Measurements from ENCODE around the gene MPZL1.

The MPZL1 gene

GRCh38 chr1:167695756-167696561, 25.8 kb upstream of the MPZL1 start:
- DNase-seq: no peak

DNA sequence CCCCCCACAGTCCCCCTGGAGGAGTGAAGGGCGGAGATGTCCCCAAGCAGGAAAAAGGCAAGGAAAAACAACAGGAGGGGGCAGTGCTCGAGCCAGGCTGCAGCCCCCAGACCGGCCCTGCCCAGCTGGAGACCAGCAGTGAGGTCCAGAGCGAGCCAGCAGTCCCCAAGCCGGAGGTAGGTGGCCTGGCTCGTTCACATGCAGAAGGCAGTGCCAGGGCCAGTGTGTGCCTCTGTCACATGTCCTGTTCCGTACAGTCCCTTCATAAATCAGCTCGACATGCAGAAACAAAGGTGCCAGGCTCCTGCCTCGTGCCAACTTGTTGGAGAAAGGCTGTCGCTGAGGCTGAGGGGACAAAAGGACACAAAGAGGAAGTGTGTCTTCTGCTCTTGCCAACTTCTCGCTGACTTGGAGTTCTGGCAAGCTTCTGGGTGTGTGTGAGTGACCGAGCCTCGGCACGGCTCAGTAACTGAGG, 24.1 kb upstream of the MPZL1 start:
- no peak for DNase-seq

GRCh38 chr1:167698313-167698712, 23.5 kb upstream of the MPZL1 start:
- no peak for DNase-seq

GRCh38 chr1:167701510-167701909, 20.3 kb upstream of the MPZL1 start:
- no peak for DNase-seq

DNA sequence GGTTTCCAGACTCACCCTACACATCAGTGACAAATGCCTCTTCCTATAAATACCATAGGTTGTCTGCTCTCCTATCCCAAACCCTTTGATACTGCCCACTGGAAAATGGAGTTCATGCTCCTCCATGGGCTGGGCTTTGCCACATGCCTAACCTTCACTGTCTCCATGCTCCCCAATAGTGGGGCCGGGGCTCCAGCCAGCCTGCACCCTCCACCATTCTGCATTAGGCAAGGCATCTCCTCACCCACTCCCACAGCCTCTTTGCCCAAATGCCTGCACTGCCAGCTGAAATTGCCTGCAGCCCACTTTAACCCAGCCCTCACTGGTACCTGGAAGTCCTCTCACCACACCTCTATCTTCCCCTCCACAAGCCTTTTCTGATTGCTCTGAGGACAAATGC, 18.2 kb upstream of the MPZL1 start:
- DNase-seq: no peak

DNA sequence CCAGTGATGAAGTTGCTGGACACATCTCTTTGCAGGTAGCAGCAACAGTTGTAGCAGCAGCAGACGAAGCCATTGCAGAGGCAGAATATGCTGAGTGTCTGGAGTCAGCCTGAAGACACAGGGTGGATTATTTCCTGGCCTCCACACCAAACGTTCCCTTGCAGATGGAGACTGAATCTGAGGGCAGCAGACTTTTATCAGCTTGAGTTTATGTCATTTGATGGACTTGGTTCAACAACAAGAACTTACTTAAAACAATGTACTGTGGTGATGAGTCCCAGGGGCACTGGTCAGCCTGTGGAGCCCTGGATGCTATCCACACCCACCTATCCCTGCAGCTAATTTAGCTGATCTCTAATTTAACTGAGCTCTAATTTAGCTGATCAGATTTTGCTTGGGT, 17.1 kb upstream of the MPZL1 start:
- DNase-seq: no peak

- no peak for DNase-seq
Observed at GRCh38 chr1:167705250-167705649, 16.5 kb upstream of the MPZL1 start.

- DNase-seq: no peak
Observed at GRCh38 chr1:167706363-167706762, 15.4 kb upstream of the MPZL1 start.

- DNase-seq: no peak
Observed at GRCh38 chr1:167706931-167707877, 14.6 kb upstream of the MPZL1 start.

DNA sequence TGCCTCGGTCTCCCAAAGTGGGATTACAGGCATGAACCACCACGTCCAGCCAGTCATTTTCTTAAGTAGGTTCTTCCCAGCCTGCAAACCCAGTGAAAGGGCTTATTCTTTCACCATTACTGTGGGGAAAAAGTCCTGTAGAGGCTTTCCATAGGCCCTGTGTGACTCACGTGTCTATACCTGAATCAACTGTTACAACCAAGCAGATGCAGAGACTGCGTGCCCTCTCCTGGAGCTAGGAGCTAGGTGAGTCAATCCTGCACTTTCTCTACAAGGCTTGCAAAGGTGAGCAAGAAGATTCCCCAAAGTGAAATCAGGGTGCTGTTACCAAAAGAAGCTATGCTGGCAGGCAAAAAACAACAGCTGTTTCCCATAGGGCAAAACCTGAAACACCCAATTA, 13.8 kb upstream of the MPZL1 start:
- DNase-seq: no peak

GRCh38 chr1:167708940-167709389, 12.8 kb upstream of the MPZL1 start:
- DNase-seq: no peak

DNA sequence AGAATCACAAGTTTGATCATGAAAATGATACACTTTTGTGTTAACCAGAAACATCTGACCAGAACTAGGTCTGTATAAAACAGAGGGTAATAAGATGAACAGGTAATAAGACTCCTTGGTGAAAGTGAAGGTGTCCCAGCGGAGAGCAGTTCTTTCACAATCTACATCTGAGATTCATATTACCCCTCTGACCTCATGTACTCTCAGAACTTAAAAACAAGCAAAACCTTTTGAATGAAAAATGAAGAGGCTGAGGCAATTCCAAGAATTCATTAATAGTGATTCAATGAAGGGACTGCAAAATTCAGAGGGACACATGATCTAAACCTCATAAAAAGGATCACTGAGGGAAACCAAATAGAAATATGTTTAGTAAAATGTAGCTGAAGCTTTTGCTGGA, 10.9 kb upstream of the MPZL1 start:
- DNase-seq: no peak

DNA sequence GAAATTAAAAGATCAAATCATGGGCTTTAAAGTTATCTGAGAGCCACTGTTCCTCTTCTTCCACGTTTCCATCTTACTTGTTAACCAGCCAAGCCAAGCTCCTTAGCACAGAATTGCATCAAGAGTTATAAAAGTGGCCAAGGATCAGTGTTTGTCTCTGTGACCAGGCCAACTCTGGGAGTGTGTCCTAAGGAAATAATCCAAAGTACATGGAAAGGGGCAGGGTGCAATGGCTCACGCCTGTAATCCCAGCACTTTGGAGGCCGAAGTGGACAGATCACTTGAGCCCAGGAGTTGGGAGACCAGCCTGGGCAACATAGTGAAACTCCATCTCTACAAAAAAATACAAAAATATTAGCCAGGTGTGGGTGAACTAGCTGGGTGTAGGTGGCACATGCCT, 10.0 kb upstream of the MPZL1 start:
- no peak for DNase-seq

DNA sequence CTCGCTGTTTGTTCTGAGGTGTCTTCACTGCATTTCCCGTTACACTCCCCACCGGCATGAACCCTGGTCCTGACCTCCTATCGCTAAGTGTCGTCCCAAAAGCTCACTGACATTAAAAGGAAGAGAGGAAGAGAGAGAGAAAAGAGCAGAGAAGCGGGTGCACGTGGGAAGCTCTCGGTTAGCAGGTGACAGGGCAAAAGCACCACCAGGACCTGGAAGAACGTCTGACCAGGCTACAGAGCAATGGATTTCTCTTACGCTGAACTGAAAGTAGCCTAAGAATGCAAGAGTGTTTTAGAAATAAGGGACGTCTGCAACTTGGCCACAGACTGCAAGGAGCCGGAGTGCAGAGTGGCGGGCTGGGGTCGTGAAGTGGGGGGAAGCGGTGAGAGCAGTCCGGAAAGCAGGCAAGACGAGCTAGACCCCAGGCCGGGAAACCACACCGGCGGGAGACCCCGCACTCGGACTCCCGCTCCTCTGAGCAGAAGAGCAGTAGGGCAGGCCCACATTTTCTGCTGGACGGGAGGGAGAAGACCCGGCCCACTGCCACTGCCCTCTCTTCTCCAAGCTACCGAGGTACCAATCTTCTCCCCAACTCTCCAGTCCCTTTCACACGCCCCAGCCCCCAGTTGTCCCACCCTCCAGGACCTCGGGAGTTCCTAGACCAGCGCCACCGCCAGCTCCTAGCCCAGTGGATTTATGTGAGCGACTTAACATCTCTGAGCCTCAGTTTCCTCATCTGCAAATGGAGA, 8.3 kb upstream of the MPZL1 start:
- no peak for DNase-seq

GRCh38 chr1:167714098-167714438, 7.7 kb upstream of the MPZL1 start:
- no peak for DNase-seq

DNA sequence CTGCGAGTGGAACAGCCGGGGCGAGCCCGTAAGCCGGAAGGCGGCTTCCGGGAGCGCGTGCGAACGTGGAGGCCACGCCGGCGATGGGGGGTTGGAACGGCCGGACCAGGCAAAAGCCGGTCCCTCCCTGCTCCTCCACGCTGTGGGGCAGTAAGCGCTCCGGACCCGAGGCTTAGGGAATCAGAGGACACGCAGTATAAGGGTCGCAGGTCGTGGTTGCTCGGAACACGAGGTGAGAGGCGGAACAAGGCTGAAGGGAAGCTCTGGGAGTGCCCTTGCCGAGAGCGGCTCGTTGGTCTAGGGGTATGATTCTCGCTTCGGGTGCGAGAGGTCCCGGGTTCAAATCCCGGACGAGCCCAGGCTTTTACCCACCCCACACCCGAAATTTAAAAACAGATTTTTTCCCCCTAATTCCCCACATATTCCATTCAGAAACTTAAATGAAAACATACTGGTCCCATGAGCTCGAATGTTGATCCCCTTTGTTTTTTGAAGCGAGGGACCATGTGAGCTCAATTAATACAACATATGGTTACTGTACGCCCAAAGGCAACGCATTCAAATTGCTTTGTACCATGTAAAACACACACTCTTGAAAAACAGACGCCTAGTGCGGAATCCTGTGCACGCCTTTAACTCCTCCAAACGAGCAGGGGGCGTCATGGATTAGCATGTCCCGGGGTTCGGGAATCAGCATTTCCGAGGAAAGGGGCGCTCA, 7.2 kb upstream of the MPZL1 start:
- peak; percentile 96 for DNase-seq

DNA sequence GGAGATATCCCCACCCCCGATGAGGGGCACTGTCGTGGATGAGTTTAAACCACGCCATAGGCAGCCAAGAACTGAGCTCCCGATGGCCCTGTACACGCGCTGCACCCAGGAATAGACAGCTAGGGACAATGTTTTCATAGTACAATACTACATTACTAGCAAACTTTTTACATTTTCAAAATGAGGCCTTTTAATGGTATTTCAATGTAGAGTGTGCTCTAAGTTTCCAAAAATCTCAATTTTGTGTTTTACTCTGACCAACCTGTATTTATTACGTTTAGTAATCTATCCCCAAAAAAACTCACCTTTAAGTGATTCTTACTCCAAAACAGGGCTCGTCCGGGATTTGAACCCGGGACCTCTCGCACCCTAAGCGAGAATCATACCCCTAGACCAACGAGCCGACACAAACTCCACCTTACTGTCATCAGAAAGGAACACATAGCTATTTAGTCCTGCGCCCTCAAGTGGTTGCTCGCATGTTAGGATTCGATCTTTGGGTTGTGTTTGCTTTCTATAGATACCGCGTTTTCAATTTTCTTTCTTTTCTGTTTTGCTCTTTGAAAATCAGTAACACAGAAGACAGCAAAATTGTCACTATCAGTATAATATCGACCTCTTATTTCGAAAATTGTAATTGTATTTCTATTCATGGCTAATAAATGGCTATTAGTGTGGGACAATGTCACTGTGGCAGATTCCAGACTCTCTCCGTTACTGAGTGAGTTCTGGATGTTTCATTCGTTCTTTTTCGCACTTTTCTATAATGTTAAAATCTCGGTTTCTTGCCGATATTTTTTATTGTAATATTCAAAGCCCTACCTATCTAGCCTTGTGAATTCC, 6.4 kb upstream of the MPZL1 start:
- peak; percentile 93 to 94 for DNase-seq

DNA sequence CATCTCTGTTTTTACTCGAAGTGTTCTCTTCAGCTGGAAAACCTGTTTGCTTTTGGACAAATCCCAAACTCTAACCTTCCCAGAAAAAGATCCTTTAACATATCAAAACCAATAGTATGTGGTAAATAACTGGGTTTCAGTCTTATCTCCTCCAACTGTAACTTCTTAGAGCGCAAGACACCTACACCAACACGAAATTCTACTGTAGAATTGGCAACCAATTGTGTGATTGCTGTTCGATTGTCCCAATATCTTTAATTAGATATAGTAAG, 5.8 kb upstream of the MPZL1 start:
- no peak for DNase-seq

DNA sequence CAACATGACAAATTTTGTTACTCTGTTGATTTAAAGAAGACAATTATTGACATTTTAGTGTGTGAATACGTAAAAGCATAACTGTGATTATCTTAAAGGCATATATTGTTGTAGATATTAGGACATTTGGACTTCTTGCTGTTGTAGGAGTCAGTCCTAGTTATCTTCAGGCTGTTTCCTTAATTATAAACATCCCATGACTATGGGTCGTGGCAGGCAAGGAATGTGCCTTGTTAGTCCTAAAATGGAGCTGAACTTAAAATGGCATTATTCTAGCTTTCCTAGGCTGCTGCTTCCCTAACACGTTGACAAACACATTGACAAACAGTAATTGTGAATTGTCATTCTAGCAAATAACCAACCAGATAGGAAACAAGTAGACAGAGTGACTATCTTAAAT, 4.4 kb upstream of the MPZL1 start:
- no peak for DNase-seq

- no peak for DNase-seq
Observed at GRCh38 chr1:167718914-167719691, 2.7 kb upstream of the MPZL1 start.

Measured in stimulated activated CD4-positive, alpha-beta T cell treated with anti-CD3 and anti-CD28 coated beads, Interleukin-2, amount 100 ng/mL, for 48 hours (primary cell).